Measurements from ENCODE around the gene GABRB1. TPM values are rescaled to one million over a fixed set of nuclear protein-coding genes. Genes with fewer than 3 reads are reported as not detected.

The GABRB1 gene
- polyA plus RNA-seq, 3 donors: not detected

DNA sequence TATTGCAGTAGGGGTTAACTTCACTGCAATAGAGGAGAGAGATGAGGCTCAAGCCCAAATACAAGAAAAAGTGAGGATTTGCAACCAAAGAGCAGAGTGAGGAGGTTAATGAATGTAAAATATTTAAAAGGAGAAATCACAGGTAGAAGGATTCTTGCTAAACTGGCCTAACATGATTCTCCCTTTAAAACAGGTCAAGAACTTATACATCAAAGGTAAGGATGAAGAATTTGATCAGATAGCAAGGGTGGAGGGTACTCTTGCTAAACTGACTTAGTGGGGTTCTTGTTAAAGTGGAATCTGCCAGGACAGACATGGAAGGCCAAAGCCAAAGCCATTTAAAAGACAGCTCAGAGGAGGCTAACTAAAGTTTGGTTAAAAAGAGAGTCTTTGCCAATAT lies 193.0 kb downstream of the GABRB1 start:
- Mint-ChIP-seq H3K27me3 (ENCODE audit: low read depth in 3 of 3) (peaks cover 0 to 2% (median 2%) of the 10 kb centered on the region in 3 donors), H3K27ac (no peak overlapping the region), H3K9me3 (peaks cover 0 to 2% (median 0%) of the 10 kb centered on the region in 7 donors), H3K36me3 (no peaks in the 10 kb centered on the region), H3K4me1 (peaks cover 4% of the 10 kb centered on the region), H3K4me3 (no peak overlapping the region)
- Histone ChIP-seq H3K79me2 (ENCODE audit: insufficient read depth, low read length) (no peaks in the 10 kb centered on the region), H3K9ac (ENCODE audit: insufficient read depth, low read length, poor library complexity, severe bottlenecking) (no peak overlapping the region), H3K4me2 (replicated peaks; ENCODE audit: extremely low read depth, low read length, poor library complexity, severe bottlenecking) (no peak overlapping the region), H3K36me3 (replicated peaks in 1 of 2; ENCODE audit: control insufficient read depth in 1 of 2, insufficient read depth in 2 of 2, low read length in 2 of 2) (no peaks in the 10 kb centered on the region), H4K20me1 (ENCODE audit: insufficient read depth, low read length) (no peaks in the 10 kb centered on the region), H3K27me3 (ENCODE audit: control insufficient read depth in 2 of 2, insufficient read depth in 2 of 2, low read length in 2 of 2) (peaks cover 2 to 3% of the 10 kb centered on the region in 2 donors), H3K9me3 (replicated peaks in 1 of 2; ENCODE audit: control insufficient read depth in 1 of 2, insufficient read depth in 1 of 2, low read length in 2 of 2) (no peaks in the 10 kb centered on the region), H3K4me3 (replicated peaks in 1 of 3; ENCODE audit: low read depth in 2 of 3, low read length in 3 of 3) (no peak overlapping the region), H2AFZ (ENCODE audit: insufficient read depth, low read depth, low read length, poor library complexity, severe bottlenecking) (no peak overlapping the region), H3K4me1 (ENCODE audit: control insufficient read depth in 1 of 2, insufficient read depth in 2 of 2, low read length in 2 of 2) (no peaks in the 10 kb centered on the region), H3K27ac (ENCODE audit: low read depth in 1 of 2, low read length in 2 of 2) (no peak overlapping the region)
- DNase-seq: no peak
- intact Hi-C loops (cut with micrococcal nuclease): no loop called here
- TF ChIP-seq, protein P1, sequence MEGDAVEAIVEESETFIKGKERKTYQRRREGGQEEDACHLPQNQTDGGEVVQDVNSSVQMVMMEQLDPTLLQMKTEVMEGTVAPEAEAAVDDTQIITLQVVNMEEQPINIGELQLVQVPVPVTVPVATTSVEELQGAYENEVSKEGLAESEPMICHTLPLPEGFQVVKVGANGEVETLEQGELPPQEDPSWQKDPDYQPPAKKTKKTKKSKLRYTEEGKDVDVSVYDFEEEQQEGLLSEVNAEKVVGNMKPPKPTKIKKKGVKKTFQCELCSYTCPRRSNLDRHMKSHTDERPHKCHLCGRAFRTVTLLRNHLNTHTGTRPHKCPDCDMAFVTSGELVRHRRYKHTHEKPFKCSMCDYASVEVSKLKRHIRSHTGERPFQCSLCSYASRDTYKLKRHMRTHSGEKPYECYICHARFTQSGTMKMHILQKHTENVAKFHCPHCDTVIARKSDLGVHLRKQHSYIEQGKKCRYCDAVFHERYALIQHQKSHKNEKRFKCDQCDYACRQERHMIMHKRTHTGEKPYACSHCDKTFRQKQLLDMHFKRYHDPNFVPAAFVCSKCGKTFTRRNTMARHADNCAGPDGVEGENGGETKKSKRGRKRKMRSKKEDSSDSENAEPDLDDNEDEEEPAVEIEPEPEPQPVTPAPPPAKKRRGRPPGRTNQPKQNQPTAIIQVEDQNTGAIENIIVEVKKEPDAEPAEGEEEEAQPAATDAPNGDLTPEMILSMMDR (IDR thresholded peaks at IDR 0.05): no peak

GRCh38 chr4:47235721-47236120 lies 204.4 kb downstream of the GABRB1 start:
- Mint-ChIP-seq H3K27me3 (ENCODE audit: low read depth in 3 of 3) (peaks cover 0 to 3% (median 3%) of the 10 kb centered on the region in 3 donors), H3K4me3 (no peak overlapping the region), H3K9me3 (no peaks in the 10 kb centered on the region), H3K4me1 (no peaks in the 10 kb centered on the region), H3K27ac (no peak overlapping the region), H3K36me3 (no peaks in the 10 kb centered on the region)
- H3K79me2 ChIP-seq (ENCODE audit: insufficient read depth, low read length): no peaks in the 10 kb centered on the region
- no peak overlapping the region for H3K4me3 ChIP-seq (replicated peaks in 1 of 3; ENCODE audit: low read depth in 2 of 3, low read length in 3 of 3)
- WGBS (ENCODE audit: insufficient coverage): no CpG with 5 or more reads among the region's 2 CpGs
- H3K27ac ChIP-seq (ENCODE audit: low read depth in 1 of 2, low read length in 2 of 2): no peak overlapping the region
- no peak overlapping the region for H2AFZ ChIP-seq (ENCODE audit: insufficient read depth, low read depth, low read length, poor library complexity, severe bottlenecking)
- H3K9ac ChIP-seq (ENCODE audit: insufficient read depth, low read length, poor library complexity, severe bottlenecking): no peak overlapping the region
- no peaks in the 10 kb centered on the region for H3K9me3 ChIP-seq (replicated peaks in 1 of 2; ENCODE audit: control insufficient read depth in 1 of 2, insufficient read depth in 1 of 2, low read length in 2 of 2)
- intact Hi-C loops (cut with micrococcal nuclease): no loop called here
- TF ChIP-seq, protein P1 (IDR thresholded peaks at IDR 0.05): no peak
- H3K36me3 ChIP-seq (replicated peaks in 1 of 2; ENCODE audit: control insufficient read depth in 1 of 2, insufficient read depth in 2 of 2, low read length in 2 of 2): no peaks in the 10 kb centered on the region
- H4K20me1 ChIP-seq (ENCODE audit: insufficient read depth, low read length): no peaks in the 10 kb centered on the region
- H3K4me1 ChIP-seq (ENCODE audit: control insufficient read depth in 1 of 2, insufficient read depth in 2 of 2, low read length in 2 of 2): no peaks in the 10 kb centered on the region
- H3K4me2 ChIP-seq (replicated peaks; ENCODE audit: extremely low read depth, low read length, poor library complexity, severe bottlenecking): no peak overlapping the region
- H3K27me3 ChIP-seq (ENCODE audit: control insufficient read depth in 2 of 2, insufficient read depth in 2 of 2, low read length in 2 of 2): no peaks in the 10 kb centered on the region
- no peak for DNase-seq
